Gastroesophageal sphincter (tissue), 3 donors: Measurements from ENCODE around the gene COQ9.

Experiments used
- POLR2AphosphoS5 ChIP-seq: sonication (generic); formaldehyde crosslinking; IDR thresholded peaks from one replicate; pipeline ENCODE4 v1.6.1; 2017; ENCODE audit warnings: antibody characterized with exemption
- TF ChIP-seq, protein P1 (sequence below), 4 experiments: fragments of 200-600 bp in 2 of 4; fragments of 450-650 bp in 2 of 4; sonication (generic) in 1 of 4; IDR thresholded peaks; one replicate each; pipeline ENCODE4 v1.5.1; 2017 to 2019; ENCODE audit warnings: antibody characterized with exemption in 4 of 4, mild to moderate bottlenecking in 2 of 4, moderate library complexity in 2 of 4

DNA sequence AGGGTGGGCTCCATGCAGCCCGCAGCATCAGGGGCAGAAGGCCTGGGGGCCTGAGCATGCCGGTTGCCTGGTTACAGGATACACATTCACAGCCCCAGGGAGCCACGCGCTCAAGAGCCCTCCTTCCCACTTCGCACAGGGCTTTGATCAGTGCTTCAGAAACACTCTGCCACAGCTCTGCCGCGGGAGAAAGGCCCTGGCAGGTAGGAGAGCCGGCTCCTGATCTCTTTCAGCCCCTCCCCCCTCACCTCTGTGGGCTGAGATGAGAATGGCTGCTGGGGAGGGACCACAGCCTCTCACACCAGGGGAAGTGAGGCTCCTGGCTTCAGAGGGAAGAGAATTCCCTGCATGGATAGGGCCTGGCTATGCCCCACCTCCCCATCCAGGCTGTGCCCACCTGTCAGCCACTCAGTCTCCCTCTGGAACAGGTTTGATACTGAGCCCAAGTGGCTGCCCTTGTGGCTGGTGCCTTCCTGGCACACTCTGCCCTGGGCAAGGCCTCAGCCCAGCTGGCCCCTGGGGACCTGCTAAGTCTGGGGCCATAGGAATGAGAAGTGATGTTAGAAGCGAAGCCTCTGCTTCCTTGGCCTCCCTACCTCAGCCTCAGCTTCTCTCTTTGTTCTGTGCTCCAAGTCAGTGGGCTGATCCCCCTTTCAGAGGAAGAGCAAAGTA, 30.4 kb downstream of the COQ9 start:
- TF ChIP-seq, protein P1, sequence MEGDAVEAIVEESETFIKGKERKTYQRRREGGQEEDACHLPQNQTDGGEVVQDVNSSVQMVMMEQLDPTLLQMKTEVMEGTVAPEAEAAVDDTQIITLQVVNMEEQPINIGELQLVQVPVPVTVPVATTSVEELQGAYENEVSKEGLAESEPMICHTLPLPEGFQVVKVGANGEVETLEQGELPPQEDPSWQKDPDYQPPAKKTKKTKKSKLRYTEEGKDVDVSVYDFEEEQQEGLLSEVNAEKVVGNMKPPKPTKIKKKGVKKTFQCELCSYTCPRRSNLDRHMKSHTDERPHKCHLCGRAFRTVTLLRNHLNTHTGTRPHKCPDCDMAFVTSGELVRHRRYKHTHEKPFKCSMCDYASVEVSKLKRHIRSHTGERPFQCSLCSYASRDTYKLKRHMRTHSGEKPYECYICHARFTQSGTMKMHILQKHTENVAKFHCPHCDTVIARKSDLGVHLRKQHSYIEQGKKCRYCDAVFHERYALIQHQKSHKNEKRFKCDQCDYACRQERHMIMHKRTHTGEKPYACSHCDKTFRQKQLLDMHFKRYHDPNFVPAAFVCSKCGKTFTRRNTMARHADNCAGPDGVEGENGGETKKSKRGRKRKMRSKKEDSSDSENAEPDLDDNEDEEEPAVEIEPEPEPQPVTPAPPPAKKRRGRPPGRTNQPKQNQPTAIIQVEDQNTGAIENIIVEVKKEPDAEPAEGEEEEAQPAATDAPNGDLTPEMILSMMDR (IDR thresholded peaks at IDR 0.05), result no peak
- no peak for TF ChIP-seq POLR2AphosphoS5
